SHP77 treated with DMSO at 0.1 percent for 48 hours (cell line): ENCODE measurements around the gene VN1R5.
"Not testable (repeated sequence)": the region's sequence is repeated elsewhere in the genome, so short reads cannot be mapped to it uniquely, and the experiment has no call there.

Source experiments
- DNase-seq: peaks from one replicate; lab custom pipeline; 2025; lab: John Stamatoyannopoulos, UW

VN1R5 gene

DNA sequence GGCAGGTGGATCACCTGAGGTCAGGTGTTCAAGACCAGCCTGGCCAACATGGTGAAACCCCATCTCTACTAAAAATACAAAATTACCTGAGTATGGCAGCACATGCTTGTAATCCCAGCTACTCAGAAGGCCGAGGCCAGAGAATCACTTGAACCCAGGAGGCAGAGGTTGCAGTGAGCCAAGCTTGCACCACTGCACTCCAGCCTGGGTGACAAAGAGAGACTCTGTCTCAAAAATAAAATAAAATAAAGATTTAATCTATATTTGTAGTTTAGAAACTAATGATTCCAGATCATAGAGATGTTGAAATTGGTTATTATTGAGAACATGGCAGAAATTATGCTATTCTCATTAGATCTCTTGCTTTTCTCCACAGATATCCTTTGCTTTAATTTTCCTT, at the start of gene VN1R5:
TSS of gene VN1R5 (plus strand) at position 301 of the 400 bp plus-strand sequence.
- not testable (repeated sequence) for DNase-seq

DNA sequence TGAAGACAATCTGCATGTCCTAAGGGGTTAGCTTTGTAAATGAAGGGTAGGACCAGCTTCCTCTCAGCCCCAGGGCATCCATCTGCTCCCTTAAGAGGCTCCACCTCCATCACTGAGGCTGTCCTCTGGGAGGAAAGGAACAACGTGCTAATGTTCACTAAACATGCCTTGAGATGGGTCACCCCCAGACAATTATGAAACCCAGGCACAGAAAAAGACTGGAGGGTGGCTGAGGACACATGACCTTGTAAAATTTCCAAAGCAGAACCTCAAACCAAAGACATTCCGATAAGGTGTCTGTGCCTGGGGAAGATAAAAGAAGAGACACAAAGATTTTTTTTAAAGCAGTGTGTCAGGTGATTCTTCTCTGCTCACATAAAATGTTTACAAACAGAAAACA, 46.5 kb upstream of the VN1R5 start:
- no peak for DNase-seq

DNA sequence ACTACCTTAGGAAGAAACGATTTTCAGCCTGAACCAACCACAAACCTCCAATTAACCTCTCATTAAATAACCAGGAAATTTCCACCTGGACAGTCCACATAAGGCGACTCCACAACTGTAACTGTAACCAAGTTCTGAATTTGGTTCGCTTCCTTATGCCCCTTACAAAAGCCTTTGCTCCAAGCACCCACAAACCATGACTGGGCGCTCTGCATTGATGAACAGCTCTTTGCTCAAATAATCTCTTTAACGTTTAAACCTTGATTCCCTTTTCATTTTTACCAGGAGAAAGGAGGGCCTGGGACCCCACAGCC, 45.9 kb upstream of the VN1R5 start:
- DNase-seq, result no peak

GRCh38 chr1:247210376-247211117, 45.3 kb upstream of the VN1R5 start:
- DNase-seq, result peak; percentile 82

- no peak for DNase-seq
Observed at GRCh38 chr1:247211339-247211738, 44.5 kb upstream of the VN1R5 start.

DNA sequence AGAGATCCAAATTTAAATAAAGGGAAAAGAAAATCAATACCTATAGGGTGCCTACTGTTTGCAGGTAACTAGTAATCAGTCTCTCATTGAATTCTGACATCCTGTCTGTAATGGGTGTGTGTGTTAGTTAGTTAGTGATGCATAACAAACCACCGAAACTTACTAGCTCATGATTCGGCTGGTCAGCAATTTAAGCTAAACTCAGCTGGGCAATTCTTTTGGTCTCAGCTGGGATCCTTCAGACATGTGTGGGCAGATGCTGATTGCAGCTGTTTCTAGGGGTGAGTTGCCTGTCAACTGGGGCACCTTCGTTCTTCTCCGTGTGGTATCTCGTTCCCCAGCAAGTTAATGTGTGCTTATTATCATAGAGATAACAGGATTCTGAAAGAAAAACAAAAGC, 43.9 kb upstream of the VN1R5 start:
- no peak for DNase-seq

DNA sequence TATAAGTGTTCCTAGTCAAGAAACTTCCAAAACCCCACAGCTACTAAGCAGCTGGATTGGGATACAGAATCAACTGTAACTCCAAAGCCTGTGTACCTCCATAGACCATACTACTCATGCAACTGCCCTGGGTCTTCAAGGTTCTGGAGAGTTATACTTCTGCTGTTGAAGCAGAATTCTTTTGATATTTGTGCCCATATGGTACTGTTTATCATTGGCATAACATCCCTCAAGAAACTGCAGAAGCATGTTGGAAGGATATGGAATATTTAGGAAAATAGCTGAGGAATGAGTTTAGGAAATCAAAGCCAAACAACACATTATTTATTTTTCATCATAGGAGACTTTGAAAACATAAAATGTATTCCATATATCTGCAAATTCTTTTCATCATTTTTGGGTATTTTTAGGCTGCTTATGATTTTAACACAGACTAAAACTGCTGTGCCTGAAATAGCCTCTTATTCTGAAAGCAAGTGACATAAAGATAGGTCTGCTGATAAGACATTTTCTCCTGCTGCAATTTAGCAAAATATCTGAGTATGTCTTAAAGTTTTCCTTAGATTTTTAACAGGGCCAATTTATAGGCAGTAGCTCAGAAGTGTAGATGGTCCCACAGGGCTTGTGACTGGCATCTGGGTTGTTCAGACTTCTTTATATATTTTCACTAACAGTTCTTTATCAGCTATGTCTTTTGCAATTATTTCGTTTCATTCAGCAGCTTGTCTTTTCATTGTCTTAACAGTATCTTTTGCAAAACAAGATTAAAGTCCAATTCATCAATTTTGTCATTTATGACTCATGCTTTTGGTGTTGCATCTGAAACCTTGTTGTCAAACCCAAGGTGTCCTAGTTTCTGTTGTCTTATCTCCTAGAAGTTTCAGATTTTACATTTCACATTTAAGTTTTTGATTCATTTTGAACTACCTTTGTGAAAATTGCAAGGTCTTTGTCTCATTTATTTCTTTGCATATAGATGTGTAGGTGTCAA, 43.0 kb upstream of the VN1R5 start:
- DNase-seq, result no peak

DNA sequence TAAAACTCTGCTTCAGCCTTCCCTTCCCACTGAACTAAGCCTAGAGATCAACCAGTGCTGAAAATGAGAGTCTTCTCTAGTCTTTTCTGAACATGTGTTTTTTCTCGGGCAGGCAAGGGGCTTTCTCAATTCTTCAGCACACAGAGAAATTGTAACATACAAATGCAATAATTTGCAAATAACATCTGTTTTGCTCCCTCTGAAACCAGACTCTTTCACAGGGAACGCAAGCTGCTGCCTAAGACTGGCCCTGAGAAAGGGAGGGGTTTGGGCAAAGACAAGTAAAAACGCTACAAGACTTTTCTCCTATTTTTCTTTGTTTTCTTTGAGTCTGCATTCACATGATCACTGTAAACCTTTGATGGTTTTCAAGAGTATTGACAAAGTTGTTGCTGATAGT, 39.6 kb upstream of the VN1R5 start:
- no peak for DNase-seq

- DNase-seq, result no peak
Observed at GRCh38 chr1:247218121-247218651, 37.7 kb upstream of the VN1R5 start.

- DNase-seq, result not testable (repeated sequence)
Observed at GRCh38 chr1:247220280-247220679, 35.6 kb upstream of the VN1R5 start.

DNA sequence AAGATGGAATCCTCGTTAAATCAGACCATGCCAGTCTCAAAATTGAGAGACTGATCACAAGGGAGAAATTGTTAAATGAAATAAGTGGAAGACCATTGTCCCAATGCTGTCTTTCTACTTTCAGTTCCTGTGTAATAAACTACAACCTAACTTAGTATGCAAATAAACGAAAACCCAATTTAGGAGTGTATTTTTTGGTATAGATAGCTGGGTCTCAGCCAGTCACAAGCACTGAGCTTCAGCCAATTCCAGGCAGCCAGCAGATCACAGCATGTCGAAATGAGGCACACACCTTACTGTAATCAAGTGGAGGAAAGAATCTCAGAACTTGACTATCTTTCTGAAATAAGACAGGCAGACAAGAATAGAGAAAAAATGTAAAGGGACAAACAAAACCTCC, 33.0 kb upstream of the VN1R5 start:
- DNase-seq, result no peak

GRCh38 chr1:247224822-247225221, 31.1 kb upstream of the VN1R5 start:
- DNase-seq, result no peak

GRCh38 chr1:247228133-247228532, 27.7 kb upstream of the VN1R5 start:
- no peak for DNase-seq

DNA sequence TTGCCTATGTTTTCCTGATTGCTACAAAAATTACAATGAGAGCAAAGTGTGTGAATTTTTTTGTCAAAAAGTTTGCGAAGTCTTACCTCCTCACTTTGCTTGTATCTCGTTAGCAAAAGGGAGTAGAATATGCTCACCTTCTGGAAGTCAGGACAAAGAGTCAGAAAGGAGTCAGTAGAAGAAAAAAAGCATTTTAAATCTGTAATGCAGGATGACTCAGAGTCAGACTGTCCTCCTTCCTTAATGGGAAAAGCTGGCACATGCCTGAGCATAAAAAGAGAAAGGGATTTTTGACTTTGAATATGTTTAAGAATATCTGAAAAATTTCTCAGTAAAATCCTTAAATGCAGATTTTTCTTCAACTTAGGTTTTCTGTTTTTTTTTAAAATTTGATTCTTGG, 14.2 kb upstream of the VN1R5 start:
- no peak for DNase-seq

GRCh38 chr1:247243524-247244137, 12.2 kb upstream of the VN1R5 start:
- DNase-seq, result no peak

DNA sequence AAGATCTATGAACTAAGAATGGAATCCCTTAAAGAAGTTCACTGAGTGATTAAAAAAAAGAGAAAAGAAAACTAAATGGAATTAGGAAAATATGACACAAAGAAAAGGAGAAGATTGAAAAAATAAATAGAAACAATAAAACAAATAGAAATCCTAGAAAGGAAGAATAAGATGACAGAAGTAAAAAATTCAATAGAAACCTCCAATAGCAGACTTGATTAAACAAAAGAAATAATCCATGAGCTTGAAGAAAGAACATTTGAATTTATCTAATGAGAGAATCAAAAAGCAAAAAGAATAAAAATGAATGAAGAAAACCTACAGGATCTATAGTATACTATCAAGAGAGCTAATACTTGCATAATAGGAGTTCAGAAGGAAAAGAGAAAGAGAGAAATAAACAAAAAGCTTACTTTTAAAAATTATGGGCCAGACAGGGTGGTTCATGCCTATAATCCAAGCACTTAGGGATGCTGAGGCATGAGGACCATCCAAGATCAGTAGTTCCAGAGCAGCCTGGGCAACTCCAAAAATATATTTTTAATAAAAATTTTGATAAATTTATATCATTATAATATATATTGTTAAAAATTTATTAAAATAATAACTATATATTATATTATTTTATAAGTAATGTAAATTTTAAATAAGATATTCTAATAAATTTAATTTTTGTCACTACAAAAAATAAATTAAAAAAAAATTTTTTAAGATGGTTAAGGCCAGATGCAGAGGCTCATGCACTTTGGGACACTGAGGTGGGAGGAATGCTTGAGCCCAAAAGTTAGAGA, 9.4 kb upstream of the VN1R5 start:
- no peak for DNase-seq

- no peak for DNase-seq
Observed at GRCh38 chr1:247247568-247247967, 8.3 kb upstream of the VN1R5 start.

DNA sequence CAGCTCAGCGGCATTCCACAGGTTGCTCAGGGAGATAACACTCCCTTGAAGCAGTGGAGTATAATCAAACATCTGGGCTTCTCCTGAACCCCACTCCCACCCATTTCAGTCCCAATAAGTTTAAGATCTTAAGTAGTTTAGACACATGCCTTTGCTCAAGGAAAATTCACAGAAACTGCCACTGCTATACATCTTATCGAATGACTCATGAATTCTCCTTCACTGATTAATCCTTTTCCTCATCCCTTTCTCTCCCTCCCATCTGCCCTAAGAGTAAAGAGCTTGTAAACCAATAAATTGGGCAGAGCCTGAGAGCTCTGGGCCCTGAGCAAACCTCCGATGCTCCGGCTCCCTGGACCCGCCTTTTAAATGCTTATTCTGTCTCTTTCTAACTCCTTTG, 10.2 kb downstream of the VN1R5 start:
- DNase-seq, result no peak

DNA sequence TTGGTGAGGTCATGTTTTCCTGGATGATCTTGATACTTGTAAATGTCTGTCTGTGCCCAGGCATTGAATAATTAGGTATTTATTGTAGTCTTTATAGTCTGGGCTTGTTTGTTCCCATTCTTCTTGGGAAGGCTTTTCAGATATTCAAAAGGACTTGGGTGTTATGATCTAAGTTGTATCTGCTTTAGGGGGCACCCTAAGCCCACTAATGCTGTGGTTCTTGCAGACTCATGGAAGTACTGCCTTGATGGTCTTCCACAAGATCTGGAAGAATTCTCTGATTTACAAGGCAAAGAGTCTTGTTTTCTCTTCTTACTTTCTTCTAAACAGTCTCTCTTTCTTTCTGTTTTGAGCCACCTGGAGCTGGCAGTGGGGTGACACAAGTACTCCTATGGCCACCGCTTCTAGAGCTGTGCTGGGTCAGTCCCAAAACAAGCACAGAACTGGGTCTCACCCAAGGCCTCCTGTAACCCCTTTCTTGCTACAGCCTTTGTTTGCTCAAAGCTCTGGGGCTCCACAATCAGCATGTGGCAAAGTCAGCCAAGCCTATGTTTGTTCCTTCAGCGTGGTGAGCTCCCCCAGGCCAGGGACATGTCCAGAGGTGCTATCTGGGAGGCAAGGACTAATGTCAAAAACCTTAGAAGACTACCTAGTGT, 12.6 kb downstream of the VN1R5 start:
- no peak for DNase-seq

GRCh38 chr1:247269133-247269532, 13.3 kb downstream of the VN1R5 start:
- no peak for DNase-seq

- no peak for DNase-seq
Observed at GRCh38 chr1:247270003-247270402, 14.1 kb downstream of the VN1R5 start.
